OCI-LY3 (cell line): Measurements from ENCODE around the gene UBAC2.

Experiments used
- H2AFZ ChIP-seq: fragments of 200-600, 300-600 bp; shearing (Covaris generic); 2 replicates; pipeline ENCODE4 v1.6.0; 2014; ENCODE audit warnings: antibody characterized with exemption, low read depth, low read length
- H3K27ac ChIP-seq: fragments of 200-600, 300-600 bp; sonication (generic); 2 replicates; pipeline ENCODE4 v1.5.1; 2014; ENCODE audit warnings: mild to moderate bottlenecking, low read length, moderate library complexity, mixed read lengths
- H3K27me3 ChIP-seq: fragments of 200-600, 300-600 bp; sonication (generic); 2 replicates; pipeline ENCODE4 v1.6.1; 2014; ENCODE audit warnings: low read depth, low read length, mixed read lengths
- H3K36me3 ChIP-seq: fragments of 200-600, 300-600 bp; sonication (generic); replicated peaks from 2 replicates; pipeline ENCODE3; 2014; ENCODE audit warnings: low read depth, low read length, mixed read lengths
- H3K4me1 ChIP-seq: fragments of 300-600, 200-600 bp; sonication (generic); 2 replicates; pipeline ENCODE4 v1.6.1; 2014; ENCODE audit warnings: low read length, mixed read lengths
- H3K4me2 ChIP-seq: fragments of 200-600, 300-600 bp; sonication (generic); 2 replicates; pipeline ENCODE4 v1.6.1; 2014; ENCODE audit warnings: low read length, mixed read lengths
- H3K4me3 ChIP-seq: fragments of 300-600, 200-600 bp; sonication (generic); 2 replicates; pipeline ENCODE4 v1.5.1; 2014; ENCODE audit warnings: antibody characterized with exemption, mild to moderate bottlenecking, low read length, moderate library complexity
- H3K79me2 ChIP-seq: fragments of 300-600, 200-600 bp; shearing (Covaris generic); 2 replicates; pipeline ENCODE4 v1.6.1; 2014; ENCODE audit warnings: mild to moderate bottlenecking, low read length, mixed read lengths
- H3K9ac ChIP-seq: fragments of 300-600, 200-600 bp; shearing (Covaris generic); 2 replicates; pipeline ENCODE4 v1.6.0; 2014; ENCODE audit warnings: mild to moderate bottlenecking, low read length, moderate library complexity
- H3K9me3 ChIP-seq: fragments of 200-600, 300-600 bp; shearing (Covaris generic); 2 replicates; pipeline ENCODE4 v1.6.1; 2014; ENCODE audit warnings: low read length, mixed read lengths; ENCODE audit not compliant: insufficient read depth
- H4K20me1 ChIP-seq: fragments of 200-600, 300-600 bp; sonication (generic); 2 replicates; pipeline ENCODE4 v1.6.1; 2016; ENCODE audit warnings: low read length, mixed read lengths; ENCODE audit not compliant: insufficient read depth
- CTCF ChIP-seq: fragments of 200-600, 300-600 bp; sonication (generic); IDR thresholded peaks from 2 replicates; pipeline ENCODE4 v1.5.1; 2014; ENCODE audit warnings: antibody characterized with exemption, low read length, low read depth
- EZH2phosphoT487 ChIP-seq: fragments of 200-600 bp; shearing (Covaris generic); IDR thresholded peaks from 2 replicates; pipeline ENCODE4 v1.6.1; 2018; ENCODE audit warnings: antibody characterized with exemption, mixed run types, low read depth

Gene UBAC2

GRCh38 chr13:99329477-99329876, 128.8 kb downstream of the UBAC2 start:
- H3K9ac ChIP-seq: no peak overlapping the region
- H3K4me1 ChIP-seq: peaks cover 29% of the 10 kb centered on the region

GRCh38 chr13:99330942-99331341, 130.3 kb downstream of the UBAC2 start:
- Histone ChIP-seq H3K27me3 (0 out of 2 replicates have a peak, but pooled peaks cover 8% of the 10 kb centered on the region), H3K27ac (no peak overlapping the region), H3K4me2 (no peak overlapping the region), H3K9ac (no peak overlapping the region), H3K4me1 (peaks cover 29% of the 10 kb centered on the region), H3K79me2 (no peaks in the 10 kb centered on the region), H4K20me1 (no peaks in the 10 kb centered on the region), H3K4me3 (no peak overlapping the region), H2AFZ (no peak overlapping the region), H3K36me3 (peaks cover 13% of the 10 kb centered on the region), H3K9me3 (peaks cover 12% of the 10 kb centered on the region; the same call in 1 of the 2 replicates)
- TF ChIP-seq EZH2phosphoT487 (no peak), CTCF (no peak)

More at GRCh38 chr13:99329477-99329876, 128.8 kb downstream of the UBAC2 start:
- no peaks in the 10 kb centered on the region for H3K79me2 ChIP-seq
- peaks cover 12% of the 10 kb centered on the region; the same call in 1 of the 2 replicates for H3K9me3 ChIP-seq
- H3K27ac ChIP-seq: no peak overlapping the region
- peaks cover 13% of the 10 kb centered on the region for H3K36me3 ChIP-seq
- 0 out of 2 replicates have a peak, but pooled peaks cover 8% of the 10 kb centered on the region for H3K27me3 ChIP-seq
- H4K20me1 ChIP-seq: no peaks in the 10 kb centered on the region
- no peak overlapping the region for H3K4me3 ChIP-seq
- TF ChIP-seq CTCF (no peak), EZH2phosphoT487 (no peak)
- no peak overlapping the region for H2AFZ ChIP-seq
- no peak overlapping the region for H3K4me2 ChIP-seq

GRCh38 chr13:99331881-99332293, 131.2 kb downstream of the UBAC2 start:
- H3K36me3 ChIP-seq: peaks cover 13% of the 10 kb centered on the region
- H3K4me3 ChIP-seq: no peak overlapping the region
- H3K27me3 ChIP-seq: 0 out of 2 replicates have a peak, but pooled peaks cover 8% of the 10 kb centered on the region
- no peak overlapping the region for H3K9ac ChIP-seq
- H3K27ac ChIP-seq: no peak overlapping the region
- no peak overlapping the region for H3K4me2 ChIP-seq
- H4K20me1 ChIP-seq: no peaks in the 10 kb centered on the region
- H3K79me2 ChIP-seq: no peaks in the 10 kb centered on the region
- TF ChIP-seq EZH2phosphoT487 (no peak), CTCF (no peak)
- H3K4me1 ChIP-seq: peaks cover 26% of the 10 kb centered on the region
- H2AFZ ChIP-seq: no peak overlapping the region
- peaks cover 11% of the 10 kb centered on the region; the same call in 1 of the 2 replicates for H3K9me3 ChIP-seq

GRCh38 chr13:99332456-99332855, 131.8 kb downstream of the UBAC2 start:
- Histone ChIP-seq H3K27me3 (0 out of 2 replicates have a peak, but pooled peaks cover 8% of the 10 kb centered on the region), H3K36me3 (peaks cover 13% of the 10 kb centered on the region), H3K79me2 (no peaks in the 10 kb centered on the region), H3K4me2 (no peak overlapping the region), H3K9me3 (peaks cover 7% of the 10 kb centered on the region; the same call in 1 of the 2 replicates), H3K9ac (no peak overlapping the region), H3K4me1 (peaks cover 25% of the 10 kb centered on the region), H3K27ac (no peak overlapping the region), H2AFZ (no peak overlapping the region), H3K4me3 (no peak overlapping the region), H4K20me1 (no peaks in the 10 kb centered on the region)
- no peak for TF ChIP-seq CTCF
- no peak for TF ChIP-seq EZH2phosphoT487
